ENCODE data around the gene EPS8L2. TPM values are rescaled to one million over a fixed set of nuclear protein-coding genes. Genes with fewer than 3 reads are reported as not detected.

EPS8L2 gene
- total and polyA plus RNA-seq, 2 of the 8 experiments (the other 6 are each of a cell fraction or from before 2014, with no cell fraction given), result 38.5 to 57.0 TPM

GRCh38 chr11:692824-693414, 13.1 kb upstream of the EPS8L2 start:
- POLR2A ChIA-PET (ENCODE audit: partially characterized antibody), result interaction anchor here (0.8 to 2.0 kb wide), 10 partner anchors 12 to 83 kb away, joined by 3 to 7 read pairs (median 3); partner anchors contain the start of gene TALDO1
- peaks cover 12% of the 10 kb centered on the region; the same call in 1 of the 2 replicates for H3K79me1 ChIP-seq (ENCODE audit: low read depth, low read length)
- H4K8ac ChIP-seq (ENCODE audit: extremely low read depth, insufficient read depth, low read length), result no peak overlapping the region; the same call in 1 of the 2 replicates
- 0 out of 2 replicates have a peak overlapping the region, but pooled peaks have one; percentile 39 for H2AK5ac ChIP-seq (ENCODE audit: low read depth, low read length)
- H2BK5ac ChIP-seq (ENCODE audit: low read depth, low read length), result no peak overlapping the region
- FAIRE-seq (no peak), DNase-seq (ENCODE audit: low read depth in 1 of 2, low spot score in 2 of 2) (no peak)
- no peak overlapping the region for H4K5ac ChIP-seq (ENCODE audit: insufficient read length, low read depth, low read length)
- peak overlapping the region in 1 of 4 experiments; percentile 92; a peak in 1 of 8 replicates for H3K4me3 ChIP-seq (ENCODE audit: extremely low read depth in 1 of 4, insufficient read depth in 2 of 4, low read depth in 3 of 4, low read length in 4 of 4)
- H3K27me3 ChIP-seq (replicated peaks in 1 of 4; ENCODE audit: control insufficient read depth in 3 of 4, extremely low read depth in 1 of 4, insufficient read depth in 3 of 4, low read length in 3 of 4), result no peaks in the 10 kb centered on the region
- peaks cover 0 to 2% of the 10 kb centered on the region in 2 experiments; a peak in 1 of 4 replicates for H3K9me3 ChIP-seq (ENCODE audit: insufficient read depth in 2 of 2, low read depth in 1 of 2, low read length in 1 of 2)
- no peak overlapping the region for H2BK20ac ChIP-seq (ENCODE audit: low read length)
- no peak overlapping the region for H2AFZ ChIP-seq (ENCODE audit: low read length)
- H2BK15ac ChIP-seq (ENCODE audit: low read length), result no peak overlapping the region
- peaks cover 10 to 12% of the 10 kb centered on the region in 2 experiments for H4K20me1 ChIP-seq (replicated peaks in 1 of 2; ENCODE audit: control insufficient read depth in 1 of 2, insufficient read depth in 2 of 2, low read length in 2 of 2)
- no peak overlapping the region for H3K27ac ChIP-seq (ENCODE audit: low read depth, low read length)
- H3K36me3 ChIP-seq (ENCODE audit: control insufficient read depth in 2 of 4, insufficient read depth in 4 of 4, low read length in 3 of 4), result peaks cover 2 to 18% (median 6%) of the 10 kb centered on the region in 4 experiments; a peak in 6 of 8 replicates
- 0 out of 2 replicates have a peak overlapping the region, but pooled peaks have one; percentile 27 for H2BK12ac ChIP-seq (ENCODE audit: low read depth, low read length)
- WGBS, 2 experiments (ENCODE audit: extremely low coverage in 1 of 2, insufficient coverage in 1 of 2, insufficient read length in 1 of 2, insufficient replicate concordance in 2 of 2, low coverage in 1 of 2, low lambda C conversion rate in 2 of 2, missing lambda C conversion rate in 1 of 2), result 89% methylated on average over 21 of the region's 23 CpGs; no CpG with 5 or more reads in 1 of the 2 experiments
- peak overlapping the region; percentile 33 to 48; a peak in 1 of 4 replicates for H3K4me2 ChIP-seq (ENCODE audit: insufficient read depth in 1 of 2, low read depth in 2 of 2, low read length in 2 of 2)
- H3K23ac ChIP-seq (ENCODE audit: insufficient read length), result no peak overlapping the region
- TF ChIP-seq MAX (IDR thresholded peaks at IDR 0.05), result peak; percentile 62
- TF ChIP-seq, protein P1, sequence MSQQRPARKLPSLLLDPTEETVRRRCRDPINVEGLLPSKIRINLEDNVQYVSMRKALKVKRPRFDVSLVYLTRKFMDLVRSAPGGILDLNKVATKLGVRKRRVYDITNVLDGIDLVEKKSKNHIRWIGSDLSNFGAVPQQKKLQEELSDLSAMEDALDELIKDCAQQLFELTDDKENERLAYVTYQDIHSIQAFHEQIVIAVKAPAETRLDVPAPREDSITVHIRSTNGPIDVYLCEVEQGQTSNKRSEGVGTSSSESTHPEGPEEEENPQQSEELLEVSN (IDR thresholded peaks at IDR 0.05), result peak; percentile 60
- TF ChIP-seq RBBP5 (IDR thresholded peaks at IDR 0.05; ENCODE audit: borderline replicate concordance, low read depth, low read length), result no peak
- H4K91ac ChIP-seq (replicated peaks; ENCODE audit: insufficient read length, low read length), result no peak overlapping the region
- H3K14ac ChIP-seq (ENCODE audit: insufficient read length), result no peak overlapping the region
- CTCF ChIA-PET (ENCODE audit: partially characterized antibody), result interaction anchor here (0.7 to 2.1 kb wide), 10 partner anchors 11 to 120 kb away, joined by 3 to 10 read pairs (median 3); no protein-coding TSS in a partner anchor
- no peak overlapping the region for H2BK120ac ChIP-seq (replicated peaks; ENCODE audit: low read depth, low read length)
- peaks cover 5 to 33% of the 10 kb centered on the region in 2 experiments; a peak in 3 of 4 replicates for H3K79me2 ChIP-seq (ENCODE audit: control insufficient read depth in 1 of 2, insufficient read depth in 2 of 2, low read length in 2 of 2)
- H3K4me1 ChIP-seq (replicated peaks in 1 of 4; ENCODE audit: control insufficient read depth in 3 of 4, insufficient read depth in 4 of 4, low read length in 3 of 4), result peaks cover 0 to 26% (median 6%) of the 10 kb centered on the region in 4 experiments; a peak in 6 of 7 replicates
- no peak overlapping the region for H3K56ac ChIP-seq (replicated peaks; ENCODE audit: insufficient read length, low read depth, low read length)
- no peak overlapping the region for H3K9ac ChIP-seq (replicated peaks in 1 of 4; ENCODE audit: extremely low read depth in 1 of 4, low read depth in 3 of 4, low read length in 3 of 4)
- no peak overlapping the region for H3K4ac ChIP-seq (replicated peaks; ENCODE audit: insufficient read length, low read depth, low read length)
- H3K18ac ChIP-seq (ENCODE audit: extremely low read depth, low read length), result no peak overlapping the region
- H3K23me2 ChIP-seq (ENCODE audit: low read depth, low read length), result peaks cover 7% of the 10 kb centered on the region; the same call in 1 of the 2 replicates

All from H1 (cell line).